ENCODE results near the gene HDAC10. TPM values are rescaled to one million over a fixed set of nuclear protein-coding genes. Genes with fewer than 3 reads are reported as not detected.

Gene HDAC10
- total RNA-seq, 2 donors from 2014 or later: 55.2 to 60.0 TPM

DNA sequence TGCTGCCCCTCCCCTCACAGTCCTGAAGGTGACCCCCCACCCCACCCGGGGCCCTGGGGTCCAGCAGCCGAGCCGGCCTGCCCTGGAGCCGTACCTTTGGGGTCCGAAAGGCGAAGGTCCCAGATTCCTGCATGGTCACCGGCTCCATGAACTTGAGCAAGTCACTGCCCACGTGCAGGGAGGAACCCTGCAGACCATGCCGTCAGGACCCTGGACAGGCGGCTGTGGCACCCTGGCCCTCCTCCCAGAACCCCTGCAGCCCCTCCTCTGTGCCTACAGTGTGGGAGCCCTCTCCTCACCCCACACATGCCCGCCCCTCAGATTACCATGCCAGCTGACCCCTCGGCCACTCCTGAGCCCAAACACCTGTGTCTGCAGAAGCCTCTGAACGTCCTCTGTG lies 33.4 kb upstream of the HDAC10 start:
- H3K36me3 ChIP-seq: peaks cover 84% of the 10 kb centered on the region
- DNase-seq (ENCODE audit: low spot score) (no peak), ATAC-seq (ENCODE audit: insufficient number of reproducible peaks, low FRiP score, low read depth) (no peak)
- H3K27ac ChIP-seq: no peak overlapping the region
- H3K9me3 ChIP-seq: no peaks in the 10 kb centered on the region
- TF ChIP-seq, protein P1, sequence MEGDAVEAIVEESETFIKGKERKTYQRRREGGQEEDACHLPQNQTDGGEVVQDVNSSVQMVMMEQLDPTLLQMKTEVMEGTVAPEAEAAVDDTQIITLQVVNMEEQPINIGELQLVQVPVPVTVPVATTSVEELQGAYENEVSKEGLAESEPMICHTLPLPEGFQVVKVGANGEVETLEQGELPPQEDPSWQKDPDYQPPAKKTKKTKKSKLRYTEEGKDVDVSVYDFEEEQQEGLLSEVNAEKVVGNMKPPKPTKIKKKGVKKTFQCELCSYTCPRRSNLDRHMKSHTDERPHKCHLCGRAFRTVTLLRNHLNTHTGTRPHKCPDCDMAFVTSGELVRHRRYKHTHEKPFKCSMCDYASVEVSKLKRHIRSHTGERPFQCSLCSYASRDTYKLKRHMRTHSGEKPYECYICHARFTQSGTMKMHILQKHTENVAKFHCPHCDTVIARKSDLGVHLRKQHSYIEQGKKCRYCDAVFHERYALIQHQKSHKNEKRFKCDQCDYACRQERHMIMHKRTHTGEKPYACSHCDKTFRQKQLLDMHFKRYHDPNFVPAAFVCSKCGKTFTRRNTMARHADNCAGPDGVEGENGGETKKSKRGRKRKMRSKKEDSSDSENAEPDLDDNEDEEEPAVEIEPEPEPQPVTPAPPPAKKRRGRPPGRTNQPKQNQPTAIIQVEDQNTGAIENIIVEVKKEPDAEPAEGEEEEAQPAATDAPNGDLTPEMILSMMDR (IDR thresholded peaks at IDR 0.05): no peak
- H3K4me3 ChIP-seq: no peak overlapping the region
- no peaks in the 10 kb centered on the region for H3K27me3 ChIP-seq (replicated peaks; ENCODE audit: insufficient read depth)
- no peaks in the 10 kb centered on the region for H3K4me1 ChIP-seq (ENCODE audit: control insufficient read depth in 1 of 2, low read depth in 2 of 2)

DNA sequence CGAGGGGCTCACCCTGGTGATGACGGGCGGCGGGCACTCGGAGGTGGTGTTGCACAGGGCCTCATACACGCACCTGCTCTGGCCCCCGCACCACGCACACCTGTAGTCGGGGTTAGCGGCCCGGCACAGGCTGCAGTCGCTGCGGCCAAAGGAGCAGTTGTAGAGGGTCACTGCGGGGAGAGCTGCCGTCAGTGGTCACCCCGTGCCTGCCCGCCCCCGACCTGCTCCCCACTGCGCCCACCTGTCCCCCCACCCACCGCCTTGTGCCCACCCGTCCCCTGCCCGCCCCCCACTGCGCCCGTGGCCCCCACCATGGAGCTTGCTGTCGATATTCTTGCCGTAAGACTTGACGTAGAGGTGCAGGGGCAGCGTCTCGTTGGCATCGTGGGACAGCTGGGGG lies 32.8 kb upstream of the HDAC10 start:
- H3K4me3 ChIP-seq: no peak overlapping the region
- DNase-seq (ENCODE audit: low spot score) (no peak), ATAC-seq (ENCODE audit: insufficient number of reproducible peaks, low FRiP score, low read depth) (no peak)
- no peaks in the 10 kb centered on the region for H3K27me3 ChIP-seq (replicated peaks; ENCODE audit: insufficient read depth)
- H3K27ac ChIP-seq: no peak overlapping the region
- no peaks in the 10 kb centered on the region for H3K9me3 ChIP-seq
- no peaks in the 10 kb centered on the region for H3K4me1 ChIP-seq (ENCODE audit: control insufficient read depth in 1 of 2, low read depth in 2 of 2)
- peaks cover 84% of the 10 kb centered on the region for H3K36me3 ChIP-seq
- TF ChIP-seq, protein P1 (IDR thresholded peaks at IDR 0.05): no peak

DNA sequence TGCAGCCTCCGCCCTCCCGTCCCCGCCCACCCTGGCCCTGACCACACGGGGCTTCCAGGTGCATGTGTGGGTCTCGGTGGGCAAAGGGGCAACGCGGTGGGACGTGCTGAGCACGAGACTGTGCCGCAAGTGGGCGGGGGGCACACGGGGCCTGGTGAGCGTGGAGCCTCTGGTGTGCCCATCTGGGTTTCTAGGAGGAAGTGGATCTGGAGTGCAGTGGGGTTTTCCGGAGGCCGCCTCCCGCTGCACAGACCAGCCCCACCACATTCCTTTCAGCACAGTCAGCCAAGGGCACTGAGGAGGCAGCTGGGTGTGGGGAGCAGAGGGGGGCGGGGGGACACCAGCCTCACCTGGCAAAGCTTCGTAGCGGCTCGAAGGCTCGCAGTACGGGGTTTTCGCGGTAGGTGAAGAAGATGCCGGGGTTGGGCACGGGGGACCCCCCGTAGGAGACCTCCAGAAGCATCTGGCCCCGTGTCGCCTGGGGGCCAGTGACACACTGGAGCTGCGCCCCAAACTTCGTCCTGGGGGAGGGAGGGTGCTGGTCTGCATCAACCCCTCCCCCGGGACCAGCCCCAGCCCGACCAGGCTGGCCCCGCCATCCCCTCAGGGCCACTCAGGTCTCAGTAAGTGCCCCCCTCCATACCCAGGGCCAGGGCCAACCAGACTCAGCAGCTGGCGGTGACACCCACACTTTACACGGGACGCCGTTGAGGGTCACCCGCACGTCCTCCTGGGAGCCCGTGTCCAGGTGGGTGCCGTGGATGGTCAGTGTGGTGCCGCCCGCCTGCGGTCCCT lies 31.5 kb upstream of the HDAC10 start:
- H3K9me3 ChIP-seq: no peaks in the 10 kb centered on the region
- ATAC-seq (ENCODE audit: insufficient number of reproducible peaks, low FRiP score, low read depth): no peak
- no peak for DNase-seq (ENCODE audit: low spot score)
- H3K27ac ChIP-seq: no peak overlapping the region
- peaks cover 84% of the 10 kb centered on the region for H3K36me3 ChIP-seq
- H3K4me3 ChIP-seq: no peak overlapping the region
- no peaks in the 10 kb centered on the region for H3K4me1 ChIP-seq (ENCODE audit: control insufficient read depth in 1 of 2, low read depth in 2 of 2)
- H3K27me3 ChIP-seq (replicated peaks; ENCODE audit: insufficient read depth): no peaks in the 10 kb centered on the region
- TF ChIP-seq, protein P1 (IDR thresholded peaks at IDR 0.05): no peak

DNA sequence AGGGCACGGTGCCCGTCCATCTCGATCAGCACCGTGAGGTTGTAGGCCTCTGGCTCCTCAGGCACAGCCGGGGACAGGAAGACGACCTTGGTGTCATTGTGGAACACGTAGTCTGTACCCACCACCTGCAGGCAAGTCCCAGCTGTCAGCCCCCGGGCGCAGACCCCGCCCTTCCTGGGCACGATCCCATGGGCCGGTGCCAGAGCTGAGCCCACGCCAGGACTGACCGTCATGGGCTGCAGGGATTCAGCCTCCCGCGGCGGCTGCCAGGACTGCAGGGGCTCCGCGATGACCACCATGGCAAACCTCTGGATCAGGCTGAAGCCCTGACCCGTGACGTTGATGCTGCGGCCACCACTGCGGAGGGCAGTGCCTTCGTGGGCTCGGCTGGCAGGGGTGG lies 30.9 kb upstream of the HDAC10 start:
- H3K27ac ChIP-seq: no peak overlapping the region
- H3K27me3 ChIP-seq (replicated peaks; ENCODE audit: insufficient read depth): no peaks in the 10 kb centered on the region
- H3K9me3 ChIP-seq: no peaks in the 10 kb centered on the region
- TF ChIP-seq, protein P1 (IDR thresholded peaks at IDR 0.05): no peak
- ATAC-seq (ENCODE audit: insufficient number of reproducible peaks, low FRiP score, low read depth) (no peak), DNase-seq (ENCODE audit: low spot score) (no peak)
- no peak overlapping the region for H3K4me3 ChIP-seq
- peaks cover 84% of the 10 kb centered on the region for H3K36me3 ChIP-seq
- no peaks in the 10 kb centered on the region for H3K4me1 ChIP-seq (ENCODE audit: control insufficient read depth in 1 of 2, low read depth in 2 of 2)

DNA sequence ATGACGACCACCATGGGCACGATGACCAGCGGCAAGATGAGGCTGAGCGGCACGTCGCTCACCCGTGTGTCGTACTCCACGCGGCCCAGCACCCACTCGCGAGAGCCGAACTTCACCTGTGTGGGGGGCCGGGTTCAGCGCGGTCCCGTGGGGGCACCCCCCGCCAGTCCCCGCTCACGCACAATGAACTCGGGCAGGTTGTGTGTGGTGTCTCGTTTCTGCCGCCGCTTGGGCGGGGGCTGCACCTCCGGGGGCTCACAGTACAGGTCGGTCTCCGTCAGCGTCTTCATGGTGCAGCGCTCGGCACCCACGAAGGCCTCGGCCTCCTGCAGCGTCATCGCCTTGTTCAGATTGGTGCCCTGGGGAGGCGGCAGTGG lies 30.3 kb upstream of the HDAC10 start:
- ATAC-seq (ENCODE audit: insufficient number of reproducible peaks, low FRiP score, low read depth): no peak

More for the DNA sequence above, 30.3 kb upstream of the HDAC10 start:
- H3K4me1 ChIP-seq (ENCODE audit: control insufficient read depth in 1 of 2, low read depth in 2 of 2): no peaks in the 10 kb centered on the region
- H3K9me3 ChIP-seq: no peaks in the 10 kb centered on the region
- H3K27me3 ChIP-seq (replicated peaks; ENCODE audit: insufficient read depth): no peaks in the 10 kb centered on the region
- H3K27ac ChIP-seq: no peak overlapping the region
- no peak overlapping the region for H3K4me3 ChIP-seq
- TF ChIP-seq, protein P1 (IDR thresholded peaks at IDR 0.05): no peak
- H3K36me3 ChIP-seq: peaks cover 82% of the 10 kb centered on the region
- no peak for DNase-seq (ENCODE audit: low spot score)
